LNCaP clone FGC (cell line): Measurements from ENCODE around the gene RBM44.

Experiments used
- DNase-seq: peaks from one replicate; pipeline ENCODE4 v3.0.0-alpha.2; 2011; ENCODE audit warnings: low read depth
- H3K4me3 ChIP-seq: 2 replicates; pipeline ENCODE4 v1.5.1; 2011; ENCODE audit warnings: mild to moderate bottlenecking, low read depth, low read length, control low read depth
- TF ChIP-seq, protein P1 (sequence below): IDR thresholded peaks from 2 replicates; pipeline ENCODE4 v1.5.1; 2012; ENCODE audit warnings: mild to moderate bottlenecking; ENCODE audit not compliant: control insufficient read depth, insufficient read depth; ENCODE audit errors: extremely low read depth

RBM44 gene

DNA sequence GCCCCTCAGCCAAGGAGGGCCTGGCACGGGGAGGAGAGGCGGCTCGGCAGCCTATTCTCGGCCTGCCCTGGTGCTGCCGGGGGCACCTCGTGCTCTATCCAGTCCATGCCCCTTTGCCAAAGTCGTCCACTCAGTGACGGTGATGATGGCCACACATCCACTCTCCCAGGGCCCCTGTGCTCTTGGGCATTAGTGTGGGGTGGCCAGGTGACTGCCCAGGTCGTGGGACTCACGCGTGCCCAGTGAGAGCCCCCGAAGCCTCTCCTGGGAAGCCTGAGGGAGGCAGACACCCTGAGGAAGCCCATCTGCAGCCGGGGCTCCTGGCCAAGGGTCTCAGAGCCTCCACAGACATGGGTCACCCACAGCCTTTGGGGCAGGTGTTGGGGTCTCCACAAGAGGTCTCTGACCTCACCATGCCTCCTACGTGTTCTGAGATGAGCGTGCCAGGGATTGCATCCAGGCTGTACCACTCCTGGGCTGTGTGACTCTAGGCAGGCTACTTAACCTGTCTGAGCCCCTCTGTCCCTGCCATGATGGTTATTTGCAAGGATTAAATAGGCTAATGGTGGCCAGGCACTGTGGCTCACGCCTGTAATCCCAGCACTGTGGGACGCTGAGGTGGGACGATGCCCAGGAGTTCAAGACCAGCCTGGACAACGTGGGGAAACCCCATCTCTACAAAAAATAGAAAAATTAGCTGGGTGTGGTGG lies 73.8 kb downstream of the RBM44 start:
- H3K4me3 ChIP-seq = no peak overlapping the region
- TF ChIP-seq, protein P1, sequence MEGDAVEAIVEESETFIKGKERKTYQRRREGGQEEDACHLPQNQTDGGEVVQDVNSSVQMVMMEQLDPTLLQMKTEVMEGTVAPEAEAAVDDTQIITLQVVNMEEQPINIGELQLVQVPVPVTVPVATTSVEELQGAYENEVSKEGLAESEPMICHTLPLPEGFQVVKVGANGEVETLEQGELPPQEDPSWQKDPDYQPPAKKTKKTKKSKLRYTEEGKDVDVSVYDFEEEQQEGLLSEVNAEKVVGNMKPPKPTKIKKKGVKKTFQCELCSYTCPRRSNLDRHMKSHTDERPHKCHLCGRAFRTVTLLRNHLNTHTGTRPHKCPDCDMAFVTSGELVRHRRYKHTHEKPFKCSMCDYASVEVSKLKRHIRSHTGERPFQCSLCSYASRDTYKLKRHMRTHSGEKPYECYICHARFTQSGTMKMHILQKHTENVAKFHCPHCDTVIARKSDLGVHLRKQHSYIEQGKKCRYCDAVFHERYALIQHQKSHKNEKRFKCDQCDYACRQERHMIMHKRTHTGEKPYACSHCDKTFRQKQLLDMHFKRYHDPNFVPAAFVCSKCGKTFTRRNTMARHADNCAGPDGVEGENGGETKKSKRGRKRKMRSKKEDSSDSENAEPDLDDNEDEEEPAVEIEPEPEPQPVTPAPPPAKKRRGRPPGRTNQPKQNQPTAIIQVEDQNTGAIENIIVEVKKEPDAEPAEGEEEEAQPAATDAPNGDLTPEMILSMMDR = no peak
- no peak for DNase-seq

DNA sequence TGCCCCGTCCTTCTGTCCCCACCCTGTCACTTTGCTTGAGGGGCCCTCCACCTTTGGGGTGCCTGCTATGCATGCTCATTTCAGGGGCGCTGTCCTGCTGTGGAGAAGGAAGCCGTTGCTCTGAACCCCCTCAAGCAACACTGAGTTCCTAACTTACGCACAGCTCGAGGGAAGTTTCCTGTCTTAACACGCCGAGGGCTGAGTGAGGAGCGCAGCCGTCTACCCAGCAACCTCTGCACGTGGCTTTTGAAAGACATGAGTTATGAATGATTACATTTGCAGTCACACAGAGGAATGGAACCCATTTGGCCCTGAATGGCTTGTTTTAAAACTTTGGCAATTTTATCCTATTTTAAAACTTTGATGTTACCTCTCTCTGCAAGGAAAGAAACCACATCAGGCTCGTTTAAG lies 74.8 kb downstream of the RBM44 start:
- DNase-seq = no peak
- no peak overlapping the region for H3K4me3 ChIP-seq
- TF ChIP-seq, protein P1 = no peak

DNA sequence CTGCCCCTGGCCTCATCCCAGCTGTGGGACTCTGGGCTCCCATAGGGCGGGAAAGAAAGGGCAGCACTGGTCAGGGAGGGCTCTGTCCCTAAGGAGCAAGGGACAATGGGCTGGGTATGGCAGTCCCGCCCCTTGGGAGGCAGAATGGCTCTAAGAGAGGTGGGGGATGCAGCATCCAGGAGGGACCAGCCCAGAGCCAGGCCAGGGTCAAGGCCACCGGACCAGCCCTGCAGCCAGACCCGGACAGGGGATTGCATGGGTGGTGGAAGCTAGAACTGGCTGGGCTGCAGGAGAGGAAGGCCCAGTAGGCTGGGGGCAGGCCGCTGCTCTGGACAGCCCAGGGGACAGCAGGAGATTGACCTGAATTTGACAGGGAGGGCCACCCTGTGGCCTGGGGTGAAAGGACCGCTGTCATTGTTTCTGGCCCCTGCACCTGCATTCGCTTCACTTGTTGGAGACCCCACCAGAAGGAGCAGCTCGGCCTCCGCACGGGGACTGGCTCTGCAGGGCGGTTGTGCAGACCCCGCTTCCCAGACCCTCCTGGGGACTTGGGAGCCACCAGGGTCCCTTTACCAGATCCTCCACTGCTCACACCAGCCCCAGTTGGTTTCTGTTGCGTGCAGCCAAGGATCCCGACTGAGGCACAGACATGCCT lies 75.4 kb downstream of the RBM44 start:
- no peak for DNase-seq
- TF ChIP-seq, protein P1 = no peak
- no peak overlapping the region for H3K4me3 ChIP-seq

DNA sequence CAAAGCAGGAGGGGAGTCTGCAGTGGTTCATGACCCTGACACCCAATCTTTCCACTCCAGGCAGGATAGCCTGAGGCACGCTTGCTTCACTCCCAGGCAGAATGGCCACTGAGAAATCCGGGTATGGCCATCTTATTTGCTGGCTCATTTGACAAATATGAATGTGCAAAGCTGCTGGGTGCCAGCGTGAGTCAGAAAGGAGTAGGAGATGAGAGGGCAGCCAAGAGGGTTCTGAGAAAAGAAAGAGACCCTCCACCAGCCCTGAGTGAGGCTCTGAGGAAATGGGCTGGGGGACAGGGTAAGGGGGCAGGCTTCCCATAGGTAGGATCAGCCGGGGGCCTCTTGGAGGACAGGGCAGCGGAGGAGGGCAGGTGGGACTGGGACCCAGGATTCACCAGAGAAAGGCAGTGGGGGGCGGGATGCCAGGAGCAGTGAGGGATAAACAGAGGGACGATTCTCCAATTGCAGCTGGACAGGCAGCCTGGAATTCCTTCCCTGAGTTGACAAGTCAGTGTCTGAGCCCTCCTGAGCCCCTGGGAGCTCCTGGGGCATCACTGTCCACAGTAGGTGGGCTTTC lies 76.1 kb downstream of the RBM44 start:
- TF ChIP-seq, protein P1 = no peak
- no peak overlapping the region for H3K4me3 ChIP-seq
- no peak for DNase-seq

DNA sequence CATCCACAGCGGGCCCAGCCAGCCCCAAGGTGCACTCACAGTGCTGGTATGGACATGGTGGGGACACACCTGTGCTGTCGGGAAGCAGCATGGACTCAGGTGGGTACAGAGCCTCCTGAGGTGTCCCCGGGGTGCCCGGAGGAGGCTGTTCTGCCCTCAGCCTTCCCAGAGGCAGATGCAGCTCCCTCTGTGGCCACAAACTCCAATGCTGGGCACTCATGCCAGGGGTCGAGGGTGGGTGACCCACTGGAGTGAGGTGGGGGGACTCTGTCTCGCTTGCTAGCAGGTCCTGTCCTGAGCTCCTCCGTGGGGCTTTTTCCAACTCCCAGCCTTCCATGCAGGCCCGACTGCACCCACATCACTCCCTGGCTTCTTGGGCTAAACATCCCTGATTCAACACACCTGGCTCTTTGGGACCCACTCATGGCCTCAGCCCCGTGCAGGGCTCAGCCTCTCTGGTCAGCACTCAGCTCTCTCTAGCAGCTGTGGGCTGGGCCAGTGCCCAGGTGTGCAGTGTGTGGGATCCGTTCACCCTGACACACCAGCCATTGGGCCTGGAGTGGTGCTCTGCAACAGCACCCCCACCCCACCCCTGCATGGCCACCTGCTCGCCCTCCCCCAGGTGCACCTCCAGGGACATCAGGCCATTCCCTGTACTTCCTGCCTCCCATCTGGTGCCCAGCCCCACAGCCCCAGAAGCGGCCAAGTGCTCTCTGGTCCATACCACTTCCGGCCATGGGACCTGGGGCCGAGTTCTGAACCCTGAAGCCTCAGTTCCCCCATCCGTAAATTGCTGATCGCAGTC lies 76.9 kb downstream of the RBM44 start:
- TF ChIP-seq, protein P1 = no peak
- DNase-seq = no peak
- no peak overlapping the region for H3K4me3 ChIP-seq

DNA sequence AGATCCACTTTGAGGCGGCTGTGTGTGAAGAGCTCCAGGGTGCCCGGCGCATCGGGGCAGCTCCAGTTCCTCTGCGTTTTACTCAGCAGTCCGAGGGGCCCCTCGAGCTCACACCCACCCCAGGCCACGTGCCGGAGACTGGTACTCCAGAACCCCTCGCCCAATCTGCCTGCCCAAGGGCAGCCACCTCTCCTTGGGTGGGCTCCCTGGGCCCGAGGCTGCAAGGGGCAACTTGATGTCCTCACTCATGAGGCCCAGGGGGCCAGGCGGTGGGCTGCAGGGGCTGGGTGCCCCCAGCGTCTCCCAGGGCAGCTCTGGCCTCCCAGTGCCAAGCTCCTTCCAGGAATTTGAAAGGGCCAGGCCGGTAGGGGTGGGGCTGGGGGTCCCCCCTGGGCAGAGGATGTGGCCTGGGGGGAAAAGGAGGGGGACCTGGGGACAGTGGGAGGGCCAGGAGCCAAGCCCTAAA lies 77.5 kb downstream of the RBM44 start:
- no peak overlapping the region for H3K4me3 ChIP-seq
- DNase-seq = no peak
- TF ChIP-seq, protein P1 = no peak
